GM18861 (cell line): ENCODE results near the gene FHIP1A.

Experiments used
- ATAC-seq: cut with Tn5 transposase; IDR thresholded peaks from one replicate; pipeline ENCODE4 v1.9.1; 2021; ENCODE audit not compliant: unreplicated experiment

FHIP1A gene

GRCh38 chr4:151455212-151455611, 46.2 kb downstream of the FHIP1A start:
- no peak for ATAC-seq

GRCh38 chr4:151458148-151458547, 49.2 kb downstream of the FHIP1A start:
- ATAC-seq = no peak
